Measurements from ENCODE around the gene ETNK2.

The ETNK2 gene

GRCh38 chr1:204139952-204140351, 11.9 kb downstream of the ETNK2 start:
- DNase-seq (ENCODE audit: low read depth), result no peak
- TF ChIP-seq, protein P1, sequence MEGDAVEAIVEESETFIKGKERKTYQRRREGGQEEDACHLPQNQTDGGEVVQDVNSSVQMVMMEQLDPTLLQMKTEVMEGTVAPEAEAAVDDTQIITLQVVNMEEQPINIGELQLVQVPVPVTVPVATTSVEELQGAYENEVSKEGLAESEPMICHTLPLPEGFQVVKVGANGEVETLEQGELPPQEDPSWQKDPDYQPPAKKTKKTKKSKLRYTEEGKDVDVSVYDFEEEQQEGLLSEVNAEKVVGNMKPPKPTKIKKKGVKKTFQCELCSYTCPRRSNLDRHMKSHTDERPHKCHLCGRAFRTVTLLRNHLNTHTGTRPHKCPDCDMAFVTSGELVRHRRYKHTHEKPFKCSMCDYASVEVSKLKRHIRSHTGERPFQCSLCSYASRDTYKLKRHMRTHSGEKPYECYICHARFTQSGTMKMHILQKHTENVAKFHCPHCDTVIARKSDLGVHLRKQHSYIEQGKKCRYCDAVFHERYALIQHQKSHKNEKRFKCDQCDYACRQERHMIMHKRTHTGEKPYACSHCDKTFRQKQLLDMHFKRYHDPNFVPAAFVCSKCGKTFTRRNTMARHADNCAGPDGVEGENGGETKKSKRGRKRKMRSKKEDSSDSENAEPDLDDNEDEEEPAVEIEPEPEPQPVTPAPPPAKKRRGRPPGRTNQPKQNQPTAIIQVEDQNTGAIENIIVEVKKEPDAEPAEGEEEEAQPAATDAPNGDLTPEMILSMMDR (conservative IDR thresholded peaks at IDR 0.05; ENCODE audit: low read depth, low read length), result no peak
- no peak overlapping the region for H3K4me3 ChIP-seq (ENCODE audit: low read depth, low read length)

DNA sequence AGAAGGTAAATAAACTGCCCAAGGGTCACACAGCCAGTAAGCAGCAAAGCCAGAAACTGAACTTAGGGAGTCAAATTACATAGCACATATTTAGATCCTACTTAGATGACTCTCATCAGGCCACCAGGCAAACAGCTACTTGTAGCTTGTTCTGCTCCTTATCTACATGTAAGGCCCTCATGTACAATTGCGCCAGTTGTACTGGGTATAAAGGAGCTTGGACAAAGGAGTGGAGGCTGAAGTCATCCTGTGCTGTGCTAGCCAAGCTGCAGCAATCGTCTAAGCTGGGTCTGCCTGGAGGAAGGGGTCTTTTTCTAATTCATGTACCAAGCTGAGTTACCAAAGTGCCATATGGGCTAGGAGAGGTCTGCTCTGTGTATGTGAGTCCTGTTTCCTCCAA, 12.8 kb downstream of the ETNK2 start:
- no peak overlapping the region for H3K4me3 ChIP-seq (ENCODE audit: low read depth, low read length)
- no peak for DNase-seq (ENCODE audit: low read depth)
- TF ChIP-seq, protein P1 (conservative IDR thresholded peaks at IDR 0.05; ENCODE audit: low read depth, low read length), result no peak

GRCh38 chr1:204136814-204137213, 15.0 kb downstream of the ETNK2 start:
- no peak for DNase-seq (ENCODE audit: low read depth)
- TF ChIP-seq, protein P1 (conservative IDR thresholded peaks at IDR 0.05; ENCODE audit: low read depth, low read length), result no peak
- H3K4me3 ChIP-seq (ENCODE audit: low read depth, low read length), result no peak overlapping the region

- no peak for DNase-seq (ENCODE audit: low read depth)
- TF ChIP-seq, protein P1 (conservative IDR thresholded peaks at IDR 0.05; ENCODE audit: low read depth, low read length), result no peak
- H3K4me3 ChIP-seq (ENCODE audit: low read depth, low read length), result no peak overlapping the region
Observed at GRCh38 chr1:204134103-204134502, 17.7 kb downstream of the ETNK2 start.

DNA sequence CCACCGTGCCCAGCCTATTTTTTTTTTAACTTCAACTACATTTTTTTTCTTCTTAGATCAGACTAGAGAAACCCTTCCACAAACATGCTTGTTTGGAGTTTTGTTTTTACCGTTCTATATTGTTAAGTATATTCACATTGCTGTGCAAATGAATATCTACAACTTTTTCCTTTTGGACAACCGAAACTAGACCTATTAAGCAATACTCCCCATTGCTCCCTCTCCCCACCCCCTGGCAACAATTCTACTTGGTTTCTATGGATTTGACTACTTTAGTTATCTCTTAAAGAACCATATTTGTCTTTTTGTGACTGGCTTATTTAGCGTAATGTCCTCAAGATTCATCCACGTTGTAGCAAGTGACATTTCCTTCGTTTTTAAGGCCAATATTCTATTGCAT, 19.1 kb downstream of the ETNK2 start:
- DNase-seq (ENCODE audit: low read depth), result no peak
- no peak overlapping the region for H3K4me3 ChIP-seq (ENCODE audit: low read depth, low read length)
- TF ChIP-seq, protein P1 (conservative IDR thresholded peaks at IDR 0.05; ENCODE audit: low read depth, low read length), result no peak

DNA sequence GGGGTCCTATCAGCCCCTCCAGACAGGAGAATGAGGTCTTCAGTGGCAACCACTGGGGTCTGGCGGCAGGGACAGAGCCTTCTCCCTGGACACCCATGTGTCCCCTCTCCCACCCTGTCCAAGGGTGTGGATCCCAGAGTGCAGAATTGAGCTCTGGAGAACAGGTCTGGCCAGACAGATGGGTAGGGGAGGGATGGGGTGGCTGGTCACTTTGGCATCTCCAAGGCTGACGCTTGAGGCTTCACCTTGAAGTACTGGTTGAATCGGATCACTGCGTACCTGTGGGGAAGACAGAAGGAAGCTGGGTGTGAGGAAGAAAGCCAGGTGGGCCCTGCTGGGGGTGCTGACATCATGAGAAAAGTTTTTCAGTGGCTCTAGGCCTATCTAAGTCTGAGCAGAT, 19.9 kb downstream of the ETNK2 start:
- TF ChIP-seq, protein P1 (conservative IDR thresholded peaks at IDR 0.05; ENCODE audit: low read depth, low read length), result no peak
- DNase-seq (ENCODE audit: low read depth), result no peak
- no peak overlapping the region for H3K4me3 ChIP-seq (ENCODE audit: low read depth, low read length)

DNA sequence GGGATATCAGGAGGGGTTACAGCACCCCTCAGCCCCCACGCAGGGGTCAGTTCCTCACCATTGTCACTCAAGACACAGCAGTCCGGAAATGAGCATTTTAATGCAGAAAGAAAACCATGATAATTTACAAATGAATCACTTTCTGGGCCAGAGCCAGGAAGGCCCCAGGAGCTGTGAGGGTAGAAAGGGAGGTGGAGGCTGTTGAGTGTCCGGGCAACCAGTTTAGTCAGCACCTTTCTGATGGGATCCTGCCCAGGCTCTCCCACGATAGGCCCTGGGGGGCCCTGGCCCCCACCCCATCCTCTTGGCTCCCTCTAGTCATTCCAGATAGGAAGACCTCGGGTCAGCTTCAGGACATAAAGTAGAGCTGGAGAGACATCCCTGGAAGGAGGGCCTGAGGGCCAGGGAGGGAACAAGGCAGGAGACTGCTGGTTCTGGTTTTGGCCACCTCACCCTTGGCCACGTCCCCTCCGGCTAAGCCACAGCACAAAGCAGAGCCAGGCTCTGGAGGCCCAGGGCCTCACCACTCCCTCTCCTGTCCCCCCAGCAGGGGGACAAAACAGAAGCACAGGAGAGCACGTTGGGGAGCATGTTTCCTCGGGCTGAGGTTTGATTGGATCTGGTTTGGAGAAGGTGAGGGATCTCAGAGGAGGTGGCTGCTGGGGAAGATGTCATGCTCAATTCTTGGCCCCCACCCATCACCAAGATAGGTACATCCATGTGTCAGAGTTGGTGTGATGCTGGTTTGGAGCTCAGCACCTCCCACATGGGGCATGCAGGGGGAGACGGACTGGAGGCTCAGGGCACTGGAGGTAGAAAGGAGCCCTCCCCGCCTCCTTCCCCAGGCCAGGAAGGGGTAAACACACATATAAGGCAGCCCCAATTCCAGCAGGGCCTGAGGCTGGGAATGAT, 20.6 kb downstream of the ETNK2 start:
- TF ChIP-seq, protein P1 (conservative IDR thresholded peaks at IDR 0.05; ENCODE audit: low read depth, low read length), result peak; percentile 30
- DNase-seq (ENCODE audit: low read depth), result peak; percentile 84
- H3K4me3 ChIP-seq (ENCODE audit: low read depth, low read length), result no peak overlapping the region

Measured in choroid plexus epithelial cell (primary cell).